Ovary (tissue), 10 donors: ENCODE data around the gene DDX20. TPM values are rescaled to one million over a fixed set of nuclear protein-coding genes. Genes with fewer than 3 reads are reported as not detected.

ENCODE experiments used
- DNase-seq, 5 donors: peaks; one replicate each; pipeline ENCODE4 v3.0.0-alpha.2; 2019 to 2020
- H3K27ac ChIP-seq, 2 donors: fragments of 200-600 bp; one replicate each; pipeline versions ENCODE4 v1.5.1 to v1.8.0; 2019 to 2022
- H3K27me3 ChIP-seq: fragments of 200-600 bp; one replicate; pipeline ENCODE4 v1.8.0; 2022
- H3K36me3 ChIP-seq: fragments of 200-600 bp; sonication (generic); one replicate; pipeline ENCODE4 v1.5.1; 2019
- H3K4me1 ChIP-seq: one replicate; pipeline ENCODE4 v1.8.1; 2013; ENCODE audit warnings: mild to moderate bottlenecking, moderate library complexity; ENCODE audit not compliant: insufficient read depth
- H3K4me3 ChIP-seq: fragments of 200-600 bp; sonication (generic); one replicate; pipeline ENCODE4 v1.5.1; 2017
- H3K9me3 ChIP-seq, 2 donors: fragments of 200-600 bp in 1 of 2; sonication (generic) in 1 of 2; one replicate each; pipeline versions ENCODE4 v1.5.1 to v1.8.1; 2013 to 2019; ENCODE audit warnings: mild to moderate bottlenecking in 1 of 2, moderate library complexity in 1 of 2
- CTCF ChIP-seq, 3 donors: fragments of 450-650 bp in 2 of 3; fragments of 200-600 bp in 1 of 3; IDR thresholded peaks; one replicate each; pipeline versions ENCODE4 v1.5.1 to v1.8.0; 2016 to 2022; ENCODE audit warnings: antibody characterized with exemption in 3 of 3, mild to moderate bottlenecking in 1 of 3
- EP300 ChIP-seq: sonication (generic); formaldehyde crosslinking; IDR thresholded peaks from one replicate; pipeline ENCODE4 v1.6.1; 2017; ENCODE audit warnings: antibody characterized with exemption
- POLR2A ChIP-seq: fragments of 450-650 bp; IDR thresholded peaks from one replicate; pipeline ENCODE4 v1.6.1; 2017; ENCODE audit warnings: antibody characterized with exemption, mild to moderate bottlenecking, moderate library complexity
- WGBS, 3 donors: extraction: QIAGEN DNeasy Blood & Tissue Kit in 1 of 3; methylation state at CpG; one replicate each; pipeline versions ENCODE4 v1.1.5 to v1.1.7; 2013 to 2017; 5-methylcytosine and 5-hydroxymethylcytosine counted together
- intact Hi-C, 4 donors: fragments of 100-400 bp; cut with DNase I; formaldehyde crosslinking; loops; one replicate each; pipeline versions ENCODE4 v1.11.0 to v1.15.1; 2022 to 2023
- long read RNA-seq, 3 donors: library from polyadenylated mRNA in 2 of 3; unstranded in 2 of 3; transcript quantifications; one replicate each; pipeline ENCODE4 v2.0.0 and lab custom pipeline, GENCODE V29; 2021 to 2026
- polyA plus RNA-seq, 2 donors: library from polyadenylated mRNA; stranded (reverse); fragments of 200-250 nt in 1 of 2; fragments of 350-450 nt in 1 of 2; fragmentation: Illumina TruSeq in 1 of 2; extraction: RNeasy Lipid Tissue Mini Kit (QIAGEN cat#74804) in 1 of 2; gene quantifications; one replicate each; pipeline ENCODE4 v1.2.3, GENCODE V29; 2013 to 2014
- total RNA-seq, 7 donors: library from RNA; depleted of rRNA in 2 of 7; stranded (reverse); fragments of >200 nt in 2 of 7; fragmentation: NEBNext Ultra II Directional in 3 of 7; extraction: Animal tissue kit (Norgen Biotek cat#: 25700) in 3 of 7; gene quantifications; one replicate each; pipeline versions ENCODE4 v1.1.0 to v1.2.4, GENCODE V29; 2016 to 2023
- donor health status: DM: no; HTN: no; CAD: no; lungs with moderate emphysema.
- donor health status: DM: no; HTN: no; CAD: no.
- donor health status: Bipolar disorder and iron deficiency.
- donor health status: DM: yes; HTN: yes; CAD: no.
- donor health status: DM: no; HTN: no; CAD: no.
- donor health status: DM: yes; HTN: yes; CAD: no.

The DDX20 gene
- total RNA-seq (10 to 100 TPM; 10.6 to 26.9 (median 14.5) TPM), polyA plus RNA-seq (10 to 100 TPM in 1 of 2 donors, 1 to 10 TPM in 1; 7.3 to 10.5 TPM)
- long read RNA-seq, donor 1, full-length matches to known transcripts, result 48 of 57 reads
- long read RNA-seq, donor 1, partial matches to known transcripts, result 3 of 57 reads
- long read RNA-seq, donor 1, other reads (novel, unspliced or antisense), result 6 of 57 reads
- long read RNA-seq, donor 2, full-length matches to known transcripts, result 7 of 19 reads
- long read RNA-seq, donor 2, partial matches to known transcripts, result 12 of 19 reads
- long read RNA-seq, donor 2, other reads (novel, unspliced or antisense), result 0 of 19 reads
- long read RNA-seq, donor 3, full-length matches to known transcripts, result 43 of 51 reads
- long read RNA-seq, donor 3, partial matches to known transcripts, result 1 of 51 reads
- long read RNA-seq, donor 3, other reads (novel, unspliced or antisense), result 7 of 51 reads

GRCh38 chr1:111755331-111756123 lies at the start of gene DDX20:
TSS of gene DDX20 (plus strand) at chr1:111755901. CDS start at chr1:111755925, 24 bp downstream.
- H3K27ac ChIP-seq, result peak within 1 kb of the TSS; percentile 83 to 97
- 0 to 1% (median 0%) methylated on average over 53 to 67 of the region's 67 CpGs for WGBS, 3 donors
- DNase-seq, result peak; percentile 90 to 95 (median 93)
- H3K4me1 ChIP-seq, result peaks cover 1% of the 10 kb centered on the region
- no peaks in the 10 kb centered on the region for H3K27me3 ChIP-seq
- no peaks in the 10 kb centered on the region for H3K36me3 ChIP-seq
- peak within 1 kb of the TSS; percentile 88 for H3K4me3 ChIP-seq
- no peaks in the 10 kb centered on the region for H3K9me3 ChIP-seq
- peak; percentile 60 for TF ChIP-seq POLR2A
- TF ChIP-seq CTCF (IDR thresholded peaks at IDR 0.05), result peak; percentile 96 to 99 (median 97)
- no peak for TF ChIP-seq EP300
- intact Hi-C loops, result loop anchor here in 3 of 4 donors (2.0 to 10.0 kb wide), 5 partner anchors 17 to 248 kb away; partner anchors contain the start of gene INKA2 (in 1 of the 3)

GRCh38 chr1:111706921-111707320 lies 48.8 kb upstream of the DDX20 start:
- Histone ChIP-seq H3K27me3 (no peaks in the 10 kb centered on the region), H3K4me3 (no peak overlapping the region), H3K36me3 (no peaks in the 10 kb centered on the region), H3K27ac (no peak overlapping the region), H3K4me1 (no peaks in the 10 kb centered on the region), H3K9me3 (no peaks in the 10 kb centered on the region)
- WGBS, 3 donors, result 37 to 59% (median 42%) methylated on average over 2 of the region's 2 CpGs
- no peak for TF ChIP-seq EP300
- TF ChIP-seq POLR2A, result no peak
- no peak for TF ChIP-seq CTCF (IDR thresholded peaks at IDR 0.05)
- intact Hi-C loops, result loop anchor here in 1 of 4 donors (5.0 kb wide), 1 partner anchor 1975 kb away; no protein-coding TSS in a partner anchor
- DNase-seq, result no peak

- H3K4me1 ChIP-seq, result no peaks in the 10 kb centered on the region
- 56 to 65% (median 60%) methylated on average over 9 of the region's 9 CpGs for WGBS, 3 donors
- intact Hi-C loops, result loop anchor here in 1 of 4 donors (5.0 kb wide), 1 partner anchor 1974 kb away; no protein-coding TSS in a partner anchor
- H3K27ac ChIP-seq, result no peak overlapping the region
- no peaks in the 10 kb centered on the region for H3K27me3 ChIP-seq
- H3K36me3 ChIP-seq, result no peaks in the 10 kb centered on the region
- TF ChIP-seq POLR2A (no peak), CTCF (IDR thresholded peaks at IDR 0.05) (no peak), EP300 (no peak)
- H3K9me3 ChIP-seq, result no peaks in the 10 kb centered on the region
- no peak overlapping the region for H3K4me3 ChIP-seq
- no peak for DNase-seq
Observed at GRCh38 chr1:111707906-111708305, 47.8 kb upstream of the DDX20 start.

GRCh38 chr1:111709986-111710385 lies 45.7 kb upstream of the DDX20 start:
- Histone ChIP-seq H3K36me3 (no peaks in the 10 kb centered on the region), H3K4me1 (no peaks in the 10 kb centered on the region), H3K27ac (no peak overlapping the region), H3K9me3 (no peaks in the 10 kb centered on the region), H3K27me3 (no peaks in the 10 kb centered on the region), H3K4me3 (no peak overlapping the region)
- WGBS, 3 donors, result 72 to 81% (median 80%) methylated on average over 1 of the region's 1 CpG
- no peak for TF ChIP-seq EP300
- TF ChIP-seq CTCF (IDR thresholded peaks at IDR 0.05), result no peak
- no peak for TF ChIP-seq POLR2A
- no peak for DNase-seq
- intact Hi-C loops, result loop anchor here in 1 of 4 donors (5.0 kb wide), 1 partner anchor 1972 kb away; no protein-coding TSS in a partner anchor
